ENCODE results near the gene FNDC5. TPM values are rescaled to one million over a fixed set of nuclear protein-coding genes. Genes with fewer than 3 reads are reported as not detected.

The FNDC5 gene
- total RNA-seq, 1 donor = not detected

- DNase-seq (ENCODE audit: low read depth in 2 of 3, low spot score in 2 of 3) = peak in 2 of 3 donors; percentile 22 to 42
Measured at GRCh38 chr1:32817815-32818786, 52.6 kb downstream of the FNDC5 start.

GRCh38 chr1:32817159-32817814 is 53.4 kb downstream of the FNDC5 start, which contains the start of the genes S100PBP and YARS1:
TSS of gene S100PBP (plus strand) at chr1:32817653. CDS start at chr1:32826100, 8,447 bp downstream.
TSS of gene YARS1 (minus strand) at chr1:32817358. CDS start at chr1:32817244, 114 bp downstream.
- peak; percentile 94 to 99 (median 99) for DNase-seq (ENCODE audit: low read depth in 2 of 3, low spot score in 2 of 3)

- peak in 1 of 3 donors; percentile 27 for DNase-seq (ENCODE audit: low read depth in 2 of 3, low spot score in 2 of 3)
Measured at GRCh38 chr1:32816676-32817158, 54.0 kb downstream of the FNDC5 start.

GRCh38 chr1:32813941-32814739 is 56.6 kb downstream of the FNDC5 start:
- no peak for DNase-seq (ENCODE audit: low read depth in 2 of 3, low spot score in 2 of 3)

Other genes with a start within 250 kb of the FNDC5 start
- gene ZBTB8OS, start 220.4 kb downstream of the FNDC5 start, total RNA-seq = 6.2 TPM
- gene RBBP4, start 219.7 kb downstream of the FNDC5 start, total RNA-seq = 164 TPM
- 0.27 TPM for gene SYNC, start 168.1 kb downstream of the FNDC5 start, total RNA-seq
- 53.3 TPM for gene YARS1, start 53.6 kb downstream of the FNDC5 start, total RNA-seq
- gene S100PBP, start 53.3 kb downstream of the FNDC5 start, total RNA-seq = 25.0 TPM
- not detected for gene HPCA, start 15.6 kb upstream of the FNDC5 start, total RNA-seq
- gene TMEM54, start 30.5 kb upstream of the FNDC5 start, total RNA-seq = under 0.01 TPM
- gene RNF19B, start 93.9 kb upstream of the FNDC5 start, total RNA-seq = 23.2 TPM
- 78.6 TPM for gene AK2, start 166.0 kb upstream of the FNDC5 start, total RNA-seq
- 0.81 TPM for gene AZIN2, start 210.2 kb upstream of the FNDC5 start, total RNA-seq

Measured in hematopoietic multipotent progenitor cell (in vitro differentiated cells).